HPDE6-E6E7 (cell line): Measurements from ENCODE around the gene PAQR5.
"Not testable (repeated sequence)": the region's sequence is repeated elsewhere in the genome, so short reads cannot be mapped to it uniquely, and the experiment has no call there.

Experiments
- DNase-seq: peaks from one replicate; pipeline ENCODE4 v3.0.0; 2011; ENCODE audit warnings: missing footprints; ENCODE audit errors: extremely low spot score

The PAQR5 gene

GRCh38 chr15:69424001-69424400, 125.3 kb downstream of the PAQR5 start:
- DNase-seq, result no peak

- no peak for DNase-seq
These were observed 126.2 kb downstream of the PAQR5 start for GRCh38 chr15:69424748-69425413.

GRCh38 chr15:69433831-69434230, 135.1 kb downstream of the PAQR5 start:
- no peak for DNase-seq

- no peak for DNase-seq
These were observed 135.5 kb downstream of the PAQR5 start for GRCh38 chr15:69434238-69434637.

GRCh38 chr15:69434679-69435078, 136.0 kb downstream of the PAQR5 start:
- no peak for DNase-seq

- no peak for DNase-seq
These were observed 137.3 kb downstream of the PAQR5 start for GRCh38 chr15:69435985-69436384.

GRCh38 chr15:69436951-69437350, 138.2 kb downstream of the PAQR5 start:
- DNase-seq, result no peak

GRCh38 chr15:69439623-69440022, 140.9 kb downstream of the PAQR5 start:
- DNase-seq, result no peak

GRCh38 chr15:69443032-69443611, 144.4 kb downstream of the PAQR5 start:
- no peak for DNase-seq

GRCh38 chr15:69444686-69445085, 146.0 kb downstream of the PAQR5 start:
- no peak for DNase-seq

- DNase-seq, result no peak
These were observed 148.2 kb downstream of the PAQR5 start for GRCh38 chr15:69446953-69447352.

GRCh38 chr15:69450221-69450620, 151.5 kb downstream of the PAQR5 start:
- not testable (repeated sequence) for DNase-seq

GRCh38 chr15:69450968-69451695, 152.4 kb downstream of the PAQR5 start:
- DNase-seq, result no peak

GRCh38 chr15:69451951-69452691, 153.4 kb downstream of the PAQR5 start:
- no peak for DNase-seq

- peak; percentile 88 for DNase-seq
These were observed 154.2 kb downstream of the PAQR5 start, which contains the start of gene RPLP1 for GRCh38 chr15:69452692-69453521. Gene RPLP1 (plus strand): TSS chr15:69452818. CDS start chr15:69452949, 131 bp downstream.

GRCh38 chr15:69454953-69455352, 156.2 kb downstream of the PAQR5 start:
- DNase-seq, result no peak

- no peak for DNase-seq
These were observed 157.8 kb downstream of the PAQR5 start for GRCh38 chr15:69456208-69457166.
